SK-N-SH (cell line): Measurements from ENCODE around the gene SAT2. TPM values are rescaled to one million over a fixed set of nuclear protein-coding genes. Genes with fewer than 3 reads are reported as not detected.

Experiments used
- CTCF ChIA-PET: fragments of 300-600, 350-600 bp; formaldehyde crosslinking; extraction: SDS; loops from one replicate; lab custom pipeline; 2021; lab: Yijun Ruan, JAX
- POLR2A ChIA-PET: fragments of 350-600 bp; sonication (Branson Sonifier 250); formaldehyde crosslinking; extraction: SDS; loops from one replicate; lab custom pipeline; 2020; ENCODE audit warnings: antibody characterized with exemption, inconsistent platforms; lab: Yijun Ruan, JAX
- DNase-seq: peaks from one replicate; pipeline ENCODE4 v3.0.0; 2012
- H2AFZ ChIP-seq: fragments of 200-600 bp; sonication (generic); 2 replicates; pipeline ENCODE4 v1.8.1; 2016; ENCODE audit warnings: antibody characterized with exemption, mild to moderate bottlenecking, low read depth
- H3F3A ChIP-seq: fragments of 200-600 bp; sonication (generic); replicated peaks from 2 replicates; pipeline ENCODE3; 2016; ENCODE audit warnings: antibody characterized with exemption, mild to moderate bottlenecking; ENCODE audit not compliant: insufficient read depth
- H3K27ac ChIP-seq, 2 experiments: fragments of 200-500 bp in 1 of 2; fragments of 200-600 bp in 1 of 2; sonication (Bioruptor generic) in 1 of 2; sonication (generic), shearing (Covaris generic) in 1 of 2; 2 replicates each; pipeline versions ENCODE4 v1.5.1 to v1.6.1; 2014 to 2016; ENCODE audit warnings: low read depth in 2 of 2, inconsistent platforms in 1 of 2, low read length in 1 of 2, mild to moderate bottlenecking in 1 of 2, mixed read lengths in 1 of 2
- H3K27me3 ChIP-seq: fragments of 200-600 bp; sonication (generic), shearing (Covaris generic); 2 replicates; pipeline ENCODE4 v1.6.1; 2016; ENCODE audit warnings: mixed run types; ENCODE audit not compliant: insufficient read depth
- H3K36me3 ChIP-seq, 2 experiments: fragments of 200-500 bp in 1 of 2; fragments of 200-600 bp in 1 of 2; sonication (Bioruptor generic) in 1 of 2; sonication (generic) in 1 of 2; replicated peaks in 1 of 2; 2 replicates each; pipeline versions ENCODE3 to v1.5.1; 2014 to 2016; ENCODE audit warnings: low read length in 1 of 2, mild to moderate bottlenecking in 1 of 2; ENCODE audit not compliant: insufficient read depth in 2 of 2, control insufficient read depth in 1 of 2
- H3K4me1 ChIP-seq, 2 experiments: fragments of 200-500 bp in 1 of 2; fragments of 200-600 bp in 1 of 2; sonication (Bioruptor generic) in 1 of 2; sonication (generic), shearing (Covaris generic) in 1 of 2; 2 replicates each; pipeline versions ENCODE4 v1.5.1 to v1.6.1; 2014 to 2016; ENCODE audit warnings: low read depth in 1 of 2, low read length in 1 of 2, mixed run types in 1 of 2; ENCODE audit not compliant: insufficient read depth in 2 of 2, control insufficient read depth in 1 of 2
- H3K4me2 ChIP-seq: fragments of 200-600 bp; sonication (generic), shearing (Covaris generic); 2 replicates; pipeline ENCODE4 v1.6.1; 2017; ENCODE audit warnings: mixed run types
- H3K4me3 ChIP-seq, 2 experiments: fragments of 200-500 bp in 1 of 2; fragments of 200-600 bp in 1 of 2; sonication (Bioruptor generic) in 1 of 2; sonication (generic), shearing (Covaris generic) in 1 of 2; 2 replicates each; pipeline versions ENCODE4 v1.5.1 to v1.8.1; 2014 to 2016; ENCODE audit warnings: low read depth in 2 of 2, inconsistent platforms in 1 of 2, low read length in 1 of 2, mild to moderate bottlenecking in 1 of 2, mixed read lengths in 1 of 2, moderate library complexity in 1 of 2
- H3K79me2 ChIP-seq: fragments of 200-600 bp; sonication (generic); 2 replicates; pipeline ENCODE4 v1.8.1; 2017; ENCODE audit warnings: mild to moderate bottlenecking; ENCODE audit not compliant: insufficient read depth
- H3K9ac ChIP-seq: fragments of 200-600 bp; sonication (generic); 2 replicates; pipeline ENCODE4 v1.6.1; 2017; ENCODE audit warnings: mixed run types
- H3K9me2 ChIP-seq: fragments of 200-600 bp; sonication (generic); 2 replicates; pipeline ENCODE4 v1.6.1; 2017; ENCODE audit warnings: mixed run types
- H3K9me3 ChIP-seq: fragments of 200-600 bp; sonication (generic); 2 replicates; pipeline ENCODE4 v1.6.1; 2017; ENCODE audit warnings: mixed run types, mild to moderate bottlenecking, moderate library complexity
- H4K20me1 ChIP-seq: fragments of 200-600 bp; sonication (generic); 2 replicates; pipeline ENCODE4 v1.6.1; 2017; ENCODE audit warnings: mild to moderate bottlenecking, mixed run types; ENCODE audit not compliant: insufficient read depth
- EP300 ChIP-seq, 2 experiments: IDR thresholded peaks; 2 replicates each; pipeline versions ENCODE4 v1.4.0 to v1.6.1; 2012; ENCODE audit warnings: borderline replicate concordance in 1 of 2, low read depth in 1 of 2, low read length in 1 of 2
- EZH2phosphoT487 ChIP-seq: fragments of 200-600 bp; sonication (generic); IDR thresholded peaks from 2 replicates; pipeline ENCODE4 v1.6.1; 2017; ENCODE audit warnings: low read depth, mixed run types, mild to moderate bottlenecking, antibody characterized with exemption, moderate library complexity, borderline replicate concordance
- FOSL2 ChIP-seq: IDR thresholded peaks from 2 replicates; pipeline ENCODE4 v1.4.0; 2012; ENCODE audit warnings: low read depth, mild to moderate bottlenecking, moderate library complexity, borderline replicate concordance
- FOXJ3 ChIP-seq: sonication (generic); formaldehyde crosslinking; IDR thresholded peaks from 2 replicates; pipeline ENCODE4 v1.5.1; 2020; ENCODE audit warnings: mild to moderate bottlenecking, missing genetic modification reagents
- GATA2 ChIP-seq: sonication (generic); formaldehyde crosslinking; IDR thresholded peaks from 2 replicates; pipeline ENCODE4 v1.5.0; 2020; ENCODE audit warnings: mild to moderate bottlenecking, missing genetic modification reagents
- MAX ChIP-seq: IDR thresholded peaks from 2 replicates; pipeline ENCODE4 v1.4.0; 2012; ENCODE audit warnings: low read depth
- NFIC ChIP-seq: IDR thresholded peaks from 2 replicates; pipeline ENCODE4 v1.4.0; 2012; ENCODE audit warnings: borderline replicate concordance
- PBX3 ChIP-seq: IDR thresholded peaks from 2 replicates; pipeline ENCODE4; 2012
- POLR2AphosphoS5 ChIP-seq: IDR thresholded peaks from 2 replicates; pipeline ENCODE4 v1.6.1; 2012; ENCODE audit warnings: low read depth, low read length
- RAD21 ChIP-seq: IDR thresholded peaks from 2 replicates; pipeline ENCODE4 v1.6.1; 2012; ENCODE audit warnings: mild to moderate bottlenecking, low read length
- RFX5 ChIP-seq: IDR thresholded peaks from 2 replicates; pipeline ENCODE4 v1.6.1; 2012; ENCODE audit warnings: mild to moderate bottlenecking, improper control_type of control experiment, low read length
- SIN3A ChIP-seq: IDR thresholded peaks from 2 replicates; pipeline ENCODE4 v1.6.1; 2012; ENCODE audit warnings: low read depth, mild to moderate bottlenecking, low read length, moderate library complexity, borderline replicate concordance
- TCF12 ChIP-seq: IDR thresholded peaks from 2 replicates; pipeline ENCODE4 v1.4.0; 2012
- TEAD4 ChIP-seq: IDR thresholded peaks from 2 replicates; pipeline ENCODE4 v1.4.0; 2012; ENCODE audit warnings: mild to moderate bottlenecking, borderline replicate concordance; ENCODE audit not compliant: insufficient read depth
- YY1 ChIP-seq: IDR thresholded peaks from 2 replicates; pipeline ENCODE4 v1.4.0; 2012; ENCODE audit warnings: low read depth, mild to moderate bottlenecking
- WGBS: methylation state at CpG from one replicate; pipeline ENCODE4 v1.1.6; 2017; ENCODE audit warnings: low lambda C conversion rate; 5-methylcytosine and 5-hydroxymethylcytosine counted together
- polyA plus RNA-seq, 3 experiments: library from polyadenylated mRNA; depleted of rRNA; stranded (reverse); fragments of >200 nt; gene quantifications; 2 replicates each; pipeline ENCODE4 v1.2.3, GENCODE V29; 2012
- TF ChIP-seq, protein P1 (sequence below): IDR thresholded peaks from 2 replicates; pipeline ENCODE4 v1.4.0; 2012; ENCODE audit warnings: low read depth, borderline replicate concordance
- TF ChIP-seq, protein P2 (sequence below): fragments of 200-600 bp; sonication (generic); IDR thresholded peaks from 2 replicates; pipeline ENCODE4 v1.6.1; 2017; ENCODE audit warnings: antibody characterized with exemption, mild to moderate bottlenecking, moderate library complexity
- TF ChIP-seq, protein P3 (sequence below): fragments of 150-350 bp; IDR thresholded peaks from 2 replicates; pipeline ENCODE4 v1.6.1; 2016; ENCODE audit warnings: mild to moderate bottlenecking, low read depth, low read length

The SAT2 gene
- polyA plus RNA-seq, 1 of the 3 experiments (the other 2 are of a cell fraction) = 43.1 TPM

DNA sequence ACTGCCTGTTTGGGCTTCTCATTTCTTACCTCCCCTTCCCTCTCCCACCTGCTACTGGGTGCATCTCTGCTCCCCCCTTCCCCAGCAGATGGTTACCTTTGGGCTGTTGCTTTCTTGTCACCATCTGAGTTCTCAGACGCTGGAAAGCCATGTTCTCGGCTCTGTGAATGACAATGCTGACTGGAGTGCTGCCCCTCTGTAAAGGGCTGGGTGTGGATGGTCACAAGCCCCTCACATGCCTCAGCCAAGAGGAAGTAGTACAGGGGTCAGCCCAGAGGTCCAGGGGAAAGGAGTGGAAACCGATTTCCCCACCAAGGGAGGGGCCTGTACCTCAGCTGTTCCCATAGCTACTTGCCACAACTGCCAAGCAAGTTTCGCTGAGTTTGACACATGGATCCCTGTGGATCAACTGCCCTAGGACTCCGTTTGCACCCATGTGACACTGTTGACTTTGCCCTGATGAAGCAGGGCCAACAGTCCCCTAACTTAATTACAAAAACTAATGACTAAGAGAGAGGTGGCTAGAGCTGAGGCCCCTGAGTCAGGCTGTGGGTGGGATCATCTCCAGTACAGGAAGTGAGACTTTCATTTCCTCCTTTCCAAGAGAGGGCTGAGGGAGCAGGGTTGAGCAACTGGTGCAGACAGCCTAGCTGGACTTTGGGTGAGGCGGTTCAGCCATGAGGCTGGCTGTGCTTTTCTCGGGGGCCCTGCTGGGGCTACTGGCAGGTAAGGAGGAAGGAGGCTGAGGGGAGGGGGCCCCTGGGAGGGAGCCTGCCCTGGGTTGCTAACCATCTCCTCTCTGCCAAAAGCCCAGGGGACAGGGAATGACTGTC is 48.4 kb downstream of the SAT2 start, which contains the start of gene CD68 (continued):
- TF ChIP-seq, protein P1, sequence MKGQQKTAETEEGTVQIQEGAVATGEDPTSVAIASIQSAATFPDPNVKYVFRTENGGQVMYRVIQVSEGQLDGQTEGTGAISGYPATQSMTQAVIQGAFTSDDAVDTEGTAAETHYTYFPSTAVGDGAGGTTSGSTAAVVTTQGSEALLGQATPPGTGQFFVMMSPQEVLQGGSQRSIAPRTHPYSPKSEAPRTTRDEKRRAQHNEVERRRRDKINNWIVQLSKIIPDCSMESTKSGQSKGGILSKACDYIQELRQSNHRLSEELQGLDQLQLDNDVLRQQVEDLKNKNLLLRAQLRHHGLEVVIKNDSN = no peak
- TF ChIP-seq EZH2phosphoT487 (no peak), POLR2AphosphoS5 (peak; percentile 96), FOSL2 (peak; percentile 71; the same call in 1 of the 2 replicates), GATA2 (CRISPR knock-in tag) (no peak), RFX5 (no peak), RAD21 (no peak), TCF12 (peak; percentile 26; the same call in 1 of the 2 replicates), YY1 (no peak), NFIC (peak; percentile 31; the same call in 1 of the 2 replicates), SIN3A (peak; percentile 99), TEAD4 (no peak), FOXJ3 (CRISPR knock-in tag) (no peak)
- TF ChIP-seq, all 33 proteins: peak for 16

- Histone ChIP-seq H3K9me3 (no peaks in the 10 kb centered on the region), H3K9me2 (no peaks in the 10 kb centered on the region), H3K9ac (no peak overlapping the region), H3K4me3 (no peak overlapping the region), H3K4me2 (0 out of 2 replicates have a peak overlapping the region, but pooled peaks have one; percentile 12), H3K79me2 (peaks cover 78% of the 10 kb centered on the region), H2AFZ (no peak overlapping the region), H3F3A (peaks cover 55% of the 10 kb centered on the region), H3K27ac (peak overlapping the region in 1 of 2 experiments; percentile 92; a peak in 1 of 4 replicates), H3K27me3 (no peaks in the 10 kb centered on the region), H4K20me1 (peaks cover 61% of the 10 kb centered on the region)
- WGBS = 84% methylated on average over 12 of the region's 17 CpGs
- TF ChIP-seq, protein P2, sequence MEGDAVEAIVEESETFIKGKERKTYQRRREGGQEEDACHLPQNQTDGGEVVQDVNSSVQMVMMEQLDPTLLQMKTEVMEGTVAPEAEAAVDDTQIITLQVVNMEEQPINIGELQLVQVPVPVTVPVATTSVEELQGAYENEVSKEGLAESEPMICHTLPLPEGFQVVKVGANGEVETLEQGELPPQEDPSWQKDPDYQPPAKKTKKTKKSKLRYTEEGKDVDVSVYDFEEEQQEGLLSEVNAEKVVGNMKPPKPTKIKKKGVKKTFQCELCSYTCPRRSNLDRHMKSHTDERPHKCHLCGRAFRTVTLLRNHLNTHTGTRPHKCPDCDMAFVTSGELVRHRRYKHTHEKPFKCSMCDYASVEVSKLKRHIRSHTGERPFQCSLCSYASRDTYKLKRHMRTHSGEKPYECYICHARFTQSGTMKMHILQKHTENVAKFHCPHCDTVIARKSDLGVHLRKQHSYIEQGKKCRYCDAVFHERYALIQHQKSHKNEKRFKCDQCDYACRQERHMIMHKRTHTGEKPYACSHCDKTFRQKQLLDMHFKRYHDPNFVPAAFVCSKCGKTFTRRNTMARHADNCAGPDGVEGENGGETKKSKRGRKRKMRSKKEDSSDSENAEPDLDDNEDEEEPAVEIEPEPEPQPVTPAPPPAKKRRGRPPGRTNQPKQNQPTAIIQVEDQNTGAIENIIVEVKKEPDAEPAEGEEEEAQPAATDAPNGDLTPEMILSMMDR = no peak
- TF ChIP-seq EP300 (IDR thresholded peaks at IDR 0.05; ENCODE audit: borderline replicate concordance in 1 of 2, low read depth in 1 of 2, low read length in 1 of 2) = no peak
- no peak for TF ChIP-seq MAX
- TF ChIP-seq, protein P3, sequence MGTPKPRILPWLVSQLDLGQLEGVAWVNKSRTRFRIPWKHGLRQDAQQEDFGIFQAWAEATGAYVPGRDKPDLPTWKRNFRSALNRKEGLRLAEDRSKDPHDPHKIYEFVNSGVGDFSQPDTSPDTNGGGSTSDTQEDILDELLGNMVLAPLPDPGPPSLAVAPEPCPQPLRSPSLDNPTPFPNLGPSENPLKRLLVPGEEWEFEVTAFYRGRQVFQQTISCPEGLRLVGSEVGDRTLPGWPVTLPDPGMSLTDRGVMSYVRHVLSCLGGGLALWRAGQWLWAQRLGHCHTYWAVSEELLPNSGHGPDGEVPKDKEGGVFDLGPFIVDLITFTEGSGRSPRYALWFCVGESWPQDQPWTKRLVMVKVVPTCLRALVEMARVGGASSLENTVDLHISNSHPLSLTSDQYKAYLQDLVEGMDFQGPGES = no peak
- no peak for TF ChIP-seq PBX3
- TF ChIP-seq GATA2 (CRISPR knock-in tag) = no peak
- TF ChIP-seq, all 33 proteins: peak for 0
- Histone ChIP-seq H3K36me3 (peaks cover 53 to 59% of the 10 kb centered on the region in 2 experiments), H3K4me1 (peaks cover 28 to 33% of the 10 kb centered on the region in 2 experiments)
- POLR2A ChIA-PET = no interaction called here
- no peak for DNase-seq
- CTCF ChIA-PET = interaction anchor here (1.1 to 1.4 kb wide), 2 partner anchors 63 to 110 kb away, joined by 3 read pairs; no protein-coding TSS in a partner anchor
Measured at GRCh38 chr17:7577327-7578199, 50.1 kb downstream of the SAT2 start.
